Measurements from ENCODE around the gene KANK3.

Gene KANK3

DNA sequence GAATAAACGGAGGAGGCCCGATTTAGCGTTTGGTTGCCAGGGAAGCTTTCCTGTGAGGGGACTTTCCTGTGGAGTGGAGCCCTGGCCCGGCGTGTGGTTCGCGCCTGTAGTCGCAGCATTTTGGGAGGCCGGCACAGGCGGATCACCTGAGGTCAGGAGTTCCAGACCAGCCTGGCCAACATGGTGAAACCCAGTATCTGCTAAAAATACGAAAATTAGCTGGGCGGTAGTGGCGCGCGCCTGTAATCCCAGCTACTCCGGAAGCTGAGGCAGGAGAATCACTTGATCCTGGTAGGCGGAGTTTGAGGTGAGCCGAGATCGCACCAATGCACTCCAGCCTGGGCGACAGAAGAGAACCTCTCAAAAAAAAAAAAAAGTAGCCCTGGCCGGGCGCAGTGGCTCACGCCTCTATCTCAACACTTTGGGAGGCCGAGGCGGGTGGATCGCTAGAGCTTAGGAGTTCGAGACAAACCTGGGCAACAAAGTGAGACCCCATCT is 6.9 kb downstream of the KANK3 start:
- no peak for DNase-seq
- no peak for TF ChIP-seq POLR2A (IDR thresholded peaks at IDR 0.05; ENCODE audit: low read length)
- TF ChIP-seq GATA1 (IDR thresholded peaks at IDR 0.05; ENCODE audit: low read depth, low read length): no peak

DNA sequence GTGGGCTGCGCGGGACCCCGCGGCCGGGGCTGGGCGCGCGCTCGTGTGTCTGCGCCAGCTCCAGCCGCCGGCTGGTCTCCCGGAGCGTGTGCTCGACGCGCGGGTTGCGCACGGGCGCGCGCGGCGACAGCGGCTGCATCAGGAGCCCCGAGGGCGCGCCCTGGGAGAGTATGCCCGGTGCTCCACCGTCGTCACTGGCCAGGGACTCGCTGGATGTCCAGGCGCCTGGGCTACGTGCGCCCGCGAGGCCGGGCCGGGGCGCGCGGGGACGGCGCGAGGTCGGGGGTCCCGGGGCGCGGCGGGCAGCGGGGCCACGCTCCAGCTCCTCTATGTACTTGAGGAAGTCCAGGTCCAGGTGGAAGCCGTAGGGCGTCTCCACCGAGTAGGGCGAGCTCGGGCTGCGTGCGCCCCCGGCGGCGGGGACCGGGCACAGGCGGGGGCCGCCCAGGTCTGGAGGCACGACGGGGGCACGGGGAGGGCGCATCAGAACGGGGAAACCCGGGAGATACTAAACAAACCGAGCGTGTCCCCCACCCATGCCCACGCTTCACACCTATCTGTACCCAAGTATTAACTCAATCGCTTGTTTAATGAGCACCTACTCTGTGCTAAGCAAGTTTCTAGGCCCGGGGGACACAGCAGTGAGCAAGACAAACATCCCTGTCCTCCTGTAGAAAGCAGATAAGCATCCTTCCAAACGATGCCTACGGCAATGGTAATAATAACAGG is 7.6 kb downstream of the KANK3 start:
- TF ChIP-seq POLR2A (IDR thresholded peaks at IDR 0.05; ENCODE audit: low read length) (no peak), GATA1 (IDR thresholded peaks at IDR 0.05; ENCODE audit: low read depth, low read length) (no peak)
- DNase-seq: peak in 1 of 2 experiments; percentile 28

DNA sequence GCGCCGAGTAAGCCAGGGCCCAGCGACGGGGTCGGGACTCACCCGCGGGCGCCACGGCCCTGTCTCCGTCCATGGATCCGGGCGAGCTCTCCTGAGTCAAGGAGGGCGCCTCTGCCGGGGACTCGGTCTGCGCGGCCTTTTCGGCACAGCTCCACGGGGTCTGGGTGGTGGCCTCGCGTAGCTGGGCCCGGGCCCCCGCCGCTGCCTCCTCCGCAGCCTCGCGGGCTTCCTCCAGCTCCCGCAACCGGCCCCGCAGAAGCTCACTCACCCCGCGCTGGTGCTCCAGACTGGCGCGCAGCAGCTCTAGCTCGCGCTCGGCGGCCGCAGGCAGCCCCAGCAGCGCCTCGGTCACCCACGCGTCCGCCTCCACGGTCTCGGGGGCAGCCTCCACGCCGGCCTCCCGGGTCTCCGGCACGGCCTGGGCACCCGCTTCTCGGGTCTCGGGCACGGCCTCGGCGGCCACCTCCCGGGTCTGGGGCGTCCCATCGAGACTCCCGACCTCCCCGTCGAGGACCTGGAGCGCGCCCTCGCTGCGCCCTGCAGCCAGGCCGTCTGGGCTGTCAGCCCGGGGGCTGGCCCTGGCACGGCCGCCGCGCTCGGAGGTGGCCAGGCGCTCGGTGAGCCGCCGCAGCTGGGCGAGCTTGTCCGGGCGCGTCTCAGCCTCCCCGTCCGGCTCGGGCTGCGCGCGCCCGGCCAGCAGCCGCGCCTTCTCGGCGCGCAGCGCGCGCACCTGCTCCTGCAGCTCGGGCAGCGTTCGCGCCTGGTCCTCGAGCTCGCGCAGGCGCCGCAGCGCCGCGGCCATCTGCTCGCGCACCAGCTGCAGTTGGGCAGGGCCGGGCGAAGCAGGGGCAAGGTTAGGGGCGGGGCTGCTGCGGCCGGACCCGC is 8.4 kb downstream of the KANK3 start:
- DNase-seq: peak; percentile 30 to 69
- TF ChIP-seq POLR2A (IDR thresholded peaks at IDR 0.05; ENCODE audit: low read length): no peak
- no peak for TF ChIP-seq GATA1 (IDR thresholded peaks at IDR 0.05; ENCODE audit: low read depth, low read length)

DNA sequence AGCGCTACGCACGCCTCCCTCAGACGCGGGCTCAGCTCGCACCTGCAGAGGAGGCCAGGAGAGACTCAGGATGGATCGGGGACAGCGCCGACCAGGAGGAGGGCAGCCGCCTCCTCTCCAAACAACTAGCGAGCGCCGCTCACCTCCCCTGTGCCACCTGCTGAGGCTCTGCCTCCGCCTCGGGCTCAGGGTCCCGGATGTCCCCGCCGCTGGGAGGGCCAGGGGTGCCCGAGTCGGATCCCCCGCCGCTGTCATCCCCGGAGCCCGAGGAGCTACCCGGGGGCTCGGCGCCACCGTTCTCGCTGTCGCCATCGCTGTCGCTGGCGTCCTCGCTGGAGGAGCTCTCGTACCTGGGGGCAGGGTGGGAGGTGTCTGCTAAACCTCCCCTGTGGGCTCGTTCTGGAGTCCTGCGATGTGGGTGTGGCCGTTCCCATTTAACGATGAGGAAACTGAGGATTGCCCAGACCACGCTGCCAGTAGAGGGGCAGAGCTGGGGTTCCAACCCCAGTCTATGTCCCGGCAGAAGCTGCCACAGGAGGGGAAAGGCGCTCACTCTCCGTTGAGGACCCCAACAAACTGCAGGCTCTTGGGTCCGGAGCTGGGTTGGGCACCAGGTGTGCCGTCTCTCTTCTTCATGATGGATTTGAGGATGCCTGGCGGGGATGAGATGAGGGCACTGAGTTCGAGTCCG is 9.2 kb downstream of the KANK3 start:
- DNase-seq: no peak
- no peak for TF ChIP-seq GATA1 (IDR thresholded peaks at IDR 0.05; ENCODE audit: low read depth, low read length)
- TF ChIP-seq POLR2A (IDR thresholded peaks at IDR 0.05; ENCODE audit: low read length): no peak

DNA sequence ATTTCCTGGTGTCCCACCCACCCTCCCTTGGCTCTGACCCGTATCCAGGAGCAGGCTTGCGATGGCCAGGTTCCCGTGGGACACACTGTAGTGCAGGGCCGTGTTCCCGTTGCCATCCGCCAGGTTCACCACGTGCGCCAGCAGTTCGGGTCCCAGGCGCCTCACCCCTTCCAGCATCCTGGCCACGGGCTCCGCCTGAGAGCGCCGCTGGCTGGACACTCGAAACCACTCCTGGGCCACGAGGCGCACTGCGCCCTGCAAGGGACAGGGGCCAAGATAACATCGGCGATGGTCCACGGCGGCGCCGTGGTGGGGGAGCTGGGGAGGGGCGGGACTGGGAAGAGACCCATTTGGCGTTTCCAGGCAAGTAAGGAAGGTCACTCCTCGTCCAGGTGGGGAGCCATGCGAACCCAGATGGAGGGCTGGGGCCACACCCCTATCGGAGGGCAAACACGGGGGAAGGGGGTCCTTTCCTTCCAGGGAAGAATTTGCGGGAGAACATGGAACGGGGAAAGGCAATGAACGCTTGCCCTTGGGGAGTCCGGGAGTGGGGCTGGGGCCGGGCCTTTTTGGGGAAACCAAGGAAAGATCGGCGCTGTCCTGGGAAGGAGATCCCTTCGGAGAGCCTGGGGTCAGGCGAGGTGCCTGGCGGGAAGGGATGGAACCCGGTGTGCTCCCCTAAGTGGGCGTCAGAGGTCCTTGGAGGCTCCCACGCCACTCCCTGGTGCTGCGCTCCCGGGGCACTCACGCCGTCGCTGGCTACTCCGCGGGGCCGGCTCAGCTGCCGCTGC is 9.9 kb downstream of the KANK3 start:
- no peak for DNase-seq
- TF ChIP-seq GATA1 (IDR thresholded peaks at IDR 0.05; ENCODE audit: low read depth, low read length) (no peak), POLR2A (IDR thresholded peaks at IDR 0.05; ENCODE audit: low read length) (no peak)

- no peak for TF ChIP-seq GATA1 (IDR thresholded peaks at IDR 0.05; ENCODE audit: low read depth, low read length)
- no peak for TF ChIP-seq POLR2A (IDR thresholded peaks at IDR 0.05; ENCODE audit: low read length)
These were observed 11.7 kb downstream of the KANK3 start for GRCh38 chr19:8331263-8331845.

DNA sequence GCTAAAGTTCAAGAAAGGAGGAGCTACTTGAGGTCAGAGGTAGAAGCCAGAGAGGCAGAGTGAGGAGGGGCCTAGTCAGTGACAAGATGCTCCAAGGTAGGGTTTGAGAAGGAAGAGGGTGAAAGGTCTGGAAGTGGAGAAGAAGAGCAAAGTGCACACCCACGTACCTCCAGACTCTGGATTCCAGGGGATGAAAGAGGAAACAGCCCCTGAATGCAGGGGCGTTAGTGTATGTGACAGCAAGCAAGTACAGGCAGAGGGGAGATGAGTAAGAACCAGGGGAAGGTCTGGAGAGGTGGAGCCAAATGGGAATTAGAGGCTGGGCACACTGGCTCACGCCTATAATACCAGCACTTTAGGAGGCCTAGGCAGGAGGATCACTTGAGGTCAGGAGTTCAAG is 13.1 kb downstream of the KANK3 start:
- DNase-seq: no peak
- TF ChIP-seq POLR2A (IDR thresholded peaks at IDR 0.05; ENCODE audit: low read length) (no peak), GATA1 (IDR thresholded peaks at IDR 0.05; ENCODE audit: low read depth, low read length) (no peak)

More at GRCh38 chr19:8331263-8331845, 11.7 kb downstream of the KANK3 start:
- peak in 1 of 2 experiments; percentile 27 for DNase-seq

- DNase-seq: no peak
- TF ChIP-seq GATA1 (IDR thresholded peaks at IDR 0.05; ENCODE audit: low read depth, low read length): no peak
- no peak for TF ChIP-seq POLR2A (IDR thresholded peaks at IDR 0.05; ENCODE audit: low read length)
These were observed 17.6 kb downstream of the KANK3 start for GRCh38 chr19:8325454-8325853.

GRCh38 chr19:8324186-8325050 is 18.6 kb downstream of the KANK3 start:
- TF ChIP-seq POLR2A (IDR thresholded peaks at IDR 0.05; ENCODE audit: low read length) (peak; percentile 54), GATA1 (IDR thresholded peaks at IDR 0.05; ENCODE audit: low read depth, low read length) (no peak)
- DNase-seq: no peak

GRCh38 chr19:8323781-8324185 is 19.3 kb downstream of the KANK3 start:
- TF ChIP-seq GATA1 (IDR thresholded peaks at IDR 0.05; ENCODE audit: low read depth, low read length): no peak
- TF ChIP-seq POLR2A (IDR thresholded peaks at IDR 0.05; ENCODE audit: low read length): peak; percentile 55
- peak; percentile 48 to 63 for DNase-seq

DNA sequence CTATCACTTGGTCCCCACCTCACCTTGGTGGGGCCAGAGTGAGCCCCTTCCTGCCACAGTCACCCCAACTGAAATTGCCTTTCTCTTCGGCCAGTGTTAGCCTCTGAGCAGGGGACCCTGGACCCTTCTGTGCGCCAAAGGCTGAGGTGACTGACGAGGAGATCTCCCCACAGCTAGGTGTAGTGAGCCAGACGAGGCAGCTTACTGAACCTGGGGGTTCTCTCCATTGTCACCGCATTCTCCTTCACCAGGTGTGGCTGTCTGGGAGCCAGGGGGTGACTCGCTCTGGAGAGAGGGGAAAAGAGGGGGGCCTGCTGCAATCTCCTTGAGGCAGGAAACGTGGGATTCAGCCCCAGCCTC is 20.4 kb downstream of the KANK3 start:
- TF ChIP-seq POLR2A (IDR thresholded peaks at IDR 0.05; ENCODE audit: low read length) (no peak), GATA1 (IDR thresholded peaks at IDR 0.05; ENCODE audit: low read depth, low read length) (no peak)
- DNase-seq: no peak

Data from erythroblast (primary cell).